ENCODE results near the gene CHAC2.
A peak's percentile ranks its signal among the peaks of the same experiment; 100 is the strongest.

CHAC2 gene

GRCh38 chr2:53739032-53739431 is 28.6 kb upstream of the CHAC2 start:
- no peak for DNase-seq (ENCODE audit: extremely low read depth, low read depth)
- TF ChIP-seq, protein P1, sequence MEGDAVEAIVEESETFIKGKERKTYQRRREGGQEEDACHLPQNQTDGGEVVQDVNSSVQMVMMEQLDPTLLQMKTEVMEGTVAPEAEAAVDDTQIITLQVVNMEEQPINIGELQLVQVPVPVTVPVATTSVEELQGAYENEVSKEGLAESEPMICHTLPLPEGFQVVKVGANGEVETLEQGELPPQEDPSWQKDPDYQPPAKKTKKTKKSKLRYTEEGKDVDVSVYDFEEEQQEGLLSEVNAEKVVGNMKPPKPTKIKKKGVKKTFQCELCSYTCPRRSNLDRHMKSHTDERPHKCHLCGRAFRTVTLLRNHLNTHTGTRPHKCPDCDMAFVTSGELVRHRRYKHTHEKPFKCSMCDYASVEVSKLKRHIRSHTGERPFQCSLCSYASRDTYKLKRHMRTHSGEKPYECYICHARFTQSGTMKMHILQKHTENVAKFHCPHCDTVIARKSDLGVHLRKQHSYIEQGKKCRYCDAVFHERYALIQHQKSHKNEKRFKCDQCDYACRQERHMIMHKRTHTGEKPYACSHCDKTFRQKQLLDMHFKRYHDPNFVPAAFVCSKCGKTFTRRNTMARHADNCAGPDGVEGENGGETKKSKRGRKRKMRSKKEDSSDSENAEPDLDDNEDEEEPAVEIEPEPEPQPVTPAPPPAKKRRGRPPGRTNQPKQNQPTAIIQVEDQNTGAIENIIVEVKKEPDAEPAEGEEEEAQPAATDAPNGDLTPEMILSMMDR (IDR thresholded peaks at IDR 0.05; ENCODE audit: low read depth, low read length) = no peak

DNA sequence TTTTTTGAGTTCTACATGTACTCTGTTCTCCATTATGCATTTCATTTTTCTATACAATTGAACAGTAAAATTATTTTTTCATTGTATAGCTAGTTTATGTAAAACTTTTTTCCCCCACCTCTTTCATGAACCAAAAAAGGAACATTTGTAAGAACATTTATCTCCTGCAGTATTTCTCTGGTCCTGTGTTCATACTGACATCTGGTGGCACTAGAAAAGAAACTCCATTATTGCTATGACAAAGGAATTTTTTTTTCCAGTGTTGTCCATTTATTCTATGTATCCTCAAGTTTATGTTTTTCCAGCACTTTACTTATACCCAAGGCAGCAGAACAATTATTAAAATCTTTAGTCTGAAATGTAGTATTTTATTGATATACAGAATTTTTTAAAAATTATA is 27.4 kb upstream of the CHAC2 start:
- TF ChIP-seq, protein P1 (IDR thresholded peaks at IDR 0.05; ENCODE audit: low read depth, low read length) = peak; percentile 50
- no peak for DNase-seq (ENCODE audit: extremely low read depth, low read depth)

DNA sequence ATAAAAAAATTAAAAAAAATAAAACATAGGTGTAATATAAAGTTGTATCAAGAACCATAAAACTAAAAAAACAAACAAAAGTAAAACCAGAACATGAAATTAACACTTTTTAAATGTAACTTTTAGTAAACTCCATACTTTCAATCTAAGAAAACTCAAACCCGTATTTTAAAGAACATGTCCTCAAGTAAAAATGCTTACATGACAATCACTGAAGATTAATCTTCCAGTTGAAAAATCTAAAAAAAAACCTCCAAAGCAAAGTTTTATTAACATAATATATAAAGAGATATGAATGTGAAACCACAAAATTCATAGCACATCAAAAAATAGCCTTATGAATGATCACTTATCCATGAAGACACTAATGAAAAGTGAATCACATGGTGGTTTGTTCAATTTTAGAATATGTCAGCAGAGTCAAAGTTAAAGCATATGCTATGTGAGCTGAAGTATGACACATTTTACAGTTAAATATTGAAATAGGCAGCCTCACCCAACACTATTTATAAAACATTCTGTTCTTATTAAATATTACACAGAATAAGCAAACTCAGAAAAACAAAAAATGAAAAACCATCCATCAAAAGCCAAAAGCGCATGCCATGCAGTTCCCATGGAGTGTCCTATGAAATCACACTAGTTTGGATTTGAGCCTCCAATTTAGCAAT is 23.1 kb upstream of the CHAC2 start:
- TF ChIP-seq, protein P1 (IDR thresholded peaks at IDR 0.05; ENCODE audit: low read depth, low read length) = no peak
- DNase-seq (ENCODE audit: extremely low read depth, low read depth) = no peak

DNA sequence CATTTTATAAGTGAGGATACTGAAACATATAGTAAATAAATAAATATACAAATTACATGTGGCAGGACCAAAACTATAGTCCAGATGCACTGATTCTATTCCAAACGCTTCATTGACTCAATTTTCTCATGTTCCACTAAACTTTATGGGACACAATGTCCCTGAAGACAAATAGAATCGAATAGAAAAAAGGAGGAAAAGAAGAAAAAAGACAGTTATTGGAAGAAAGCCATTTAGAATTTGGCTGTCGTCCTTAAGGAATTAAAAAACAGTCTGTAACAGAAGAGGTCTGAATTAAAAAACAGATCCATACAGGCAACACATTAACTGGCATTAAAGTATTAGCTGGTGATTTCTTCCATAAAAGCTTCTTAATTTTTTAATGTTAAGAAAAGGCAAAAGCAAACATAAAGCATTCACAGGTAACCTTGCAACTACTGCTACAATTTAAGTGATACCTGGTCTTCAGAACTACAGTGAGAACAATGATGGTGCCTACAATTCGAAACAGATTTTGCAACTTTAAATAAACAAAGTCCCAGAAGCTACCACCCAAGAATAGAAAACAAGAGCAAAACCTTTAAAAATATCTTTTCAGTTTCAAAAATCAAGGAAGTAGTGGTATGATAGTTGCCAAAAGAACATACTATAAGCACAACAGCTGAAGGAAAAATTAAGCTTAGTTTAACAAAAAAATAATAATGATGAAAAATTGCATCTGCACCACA is 17.4 kb upstream of the CHAC2 start:
- DNase-seq (ENCODE audit: extremely low read depth, low read depth) = no peak
- TF ChIP-seq, protein P1 (IDR thresholded peaks at IDR 0.05; ENCODE audit: low read depth, low read length) = no peak

DNA sequence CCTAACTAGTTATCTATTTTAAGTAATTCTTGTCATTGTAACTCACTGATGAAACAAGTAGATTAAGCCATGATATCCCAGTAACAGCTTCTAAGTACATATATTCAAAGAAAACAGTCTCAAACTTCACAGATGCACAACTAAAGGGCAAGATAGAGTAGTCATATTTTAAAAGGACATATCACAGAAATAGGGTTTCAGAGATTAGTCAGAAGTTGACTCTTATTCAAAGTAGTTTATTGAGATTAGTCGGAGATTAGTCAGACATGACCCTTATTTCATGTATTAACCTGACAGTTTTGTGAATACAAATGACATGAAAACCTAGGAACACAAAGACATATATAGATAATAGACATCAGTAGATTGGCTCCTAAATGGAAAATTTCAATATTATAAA is 15.9 kb upstream of the CHAC2 start:
- TF ChIP-seq, protein P1 (IDR thresholded peaks at IDR 0.05; ENCODE audit: low read depth, low read length) = no peak
- DNase-seq (ENCODE audit: extremely low read depth, low read depth) = no peak

GRCh38 chr2:53752385-53752784 is 15.2 kb upstream of the CHAC2 start:
- no peak for DNase-seq (ENCODE audit: extremely low read depth, low read depth)

DNA sequence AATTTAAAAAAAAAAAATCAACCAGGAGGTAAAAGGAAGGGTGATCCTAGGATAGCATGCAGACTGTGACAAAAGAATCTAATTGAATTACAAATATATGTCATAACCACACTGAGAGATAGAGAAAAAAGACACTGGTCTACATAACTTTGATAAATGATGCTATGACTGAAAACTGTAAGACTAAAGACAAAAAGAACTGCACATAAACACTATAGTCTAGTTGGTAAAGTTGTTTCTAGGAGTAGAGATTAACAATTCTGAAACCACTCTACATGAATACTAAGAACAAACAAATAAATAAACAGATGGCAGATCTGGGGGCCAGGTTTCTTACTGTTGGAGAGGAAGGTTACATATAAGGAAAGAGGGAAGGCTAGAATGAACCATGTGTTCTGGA is 14.6 kb upstream of the CHAC2 start:
- TF ChIP-seq, protein P1 (IDR thresholded peaks at IDR 0.05; ENCODE audit: low read depth, low read length) = no peak
- no peak for DNase-seq (ENCODE audit: extremely low read depth, low read depth)

More at GRCh38 chr2:53752385-53752784, 15.2 kb upstream of the CHAC2 start:
- TF ChIP-seq, protein P1 (IDR thresholded peaks at IDR 0.05; ENCODE audit: low read depth, low read length) = no peak
